Fibroblast of skin of back (primary cell): Measurements from ENCODE around the gene SLC47A2.

Source experiments
- DNase-seq: peaks from one replicate; pipeline ENCODE4 v3.0.0-alpha.2; 2013

Gene SLC47A2

GRCh38 chr17:19747829-19748806, 31.7 kb upstream of the SLC47A2 start, which contains the start of gene ALDH3A1:
TSS of gene ALDH3A1 (minus strand) at chr17:19748298. CDS start at chr17:19745129, 3,169 bp downstream.
- DNase-seq, result peak; percentile 9

- DNase-seq, result no peak
Measured at GRCh38 chr17:19747159-19747719, 30.9 kb upstream of the SLC47A2 start.

DNA sequence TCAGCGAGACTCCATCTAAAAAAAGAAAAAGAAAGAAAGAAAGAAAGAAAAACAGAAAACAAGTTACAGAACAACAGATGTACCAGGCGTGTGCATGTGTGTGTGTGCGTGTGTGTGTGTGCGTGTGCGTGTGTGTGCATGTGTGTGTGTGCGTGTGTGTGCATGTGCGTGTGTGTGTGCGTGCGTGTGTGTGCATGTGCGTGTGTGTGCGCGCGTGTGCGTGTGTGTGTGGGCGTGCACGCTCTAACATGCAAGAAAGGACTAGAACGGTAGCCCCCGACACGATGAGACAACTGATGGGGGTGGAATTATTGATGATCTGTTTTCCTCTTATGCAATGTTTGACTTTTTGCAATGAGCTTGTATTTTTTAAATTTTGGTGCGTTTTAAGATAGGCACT, 30.1 kb upstream of the SLC47A2 start:
- DNase-seq, result no peak

DNA sequence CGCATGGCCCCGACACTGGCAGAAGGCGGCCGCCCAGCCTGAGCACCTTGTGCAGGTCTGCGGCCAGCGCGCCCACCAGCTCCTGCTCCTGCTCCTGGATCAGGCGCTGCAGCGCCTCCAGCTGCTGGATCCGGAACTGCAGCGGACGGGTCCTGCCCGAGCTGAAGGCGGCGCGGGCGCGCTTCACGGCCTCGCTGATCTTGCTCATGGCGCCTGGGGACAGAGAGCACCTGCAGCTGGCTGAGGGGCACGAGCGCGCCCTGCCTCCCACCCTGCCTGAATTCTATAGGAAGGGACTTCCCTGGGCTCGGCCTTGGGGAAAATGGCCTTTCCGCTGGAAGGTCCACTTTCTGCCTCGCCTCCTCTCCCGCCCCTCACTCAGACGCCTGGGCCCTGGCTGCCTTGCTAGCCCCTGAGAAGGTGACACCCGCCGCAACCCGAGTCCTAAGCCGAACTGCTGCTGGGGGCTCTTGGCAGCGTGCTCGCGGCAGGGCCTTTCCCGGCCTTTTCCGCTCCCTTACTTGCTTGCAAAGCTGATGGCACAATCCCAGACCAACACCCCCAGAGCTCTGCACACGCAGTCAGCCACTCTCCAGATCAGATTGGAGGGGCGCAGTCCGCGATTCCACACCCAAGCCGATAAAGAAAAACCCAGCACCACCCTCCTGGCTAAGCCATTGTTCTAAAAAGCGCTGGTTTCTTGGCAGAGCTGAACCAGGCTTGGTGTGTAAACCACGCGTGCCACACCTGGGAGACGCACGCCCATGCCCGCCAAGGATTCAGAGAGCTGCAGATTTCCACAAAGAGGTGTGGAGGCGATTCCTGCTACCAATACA, 28.8 kb upstream of the SLC47A2 start:
- peak; percentile 57 for DNase-seq

DNA sequence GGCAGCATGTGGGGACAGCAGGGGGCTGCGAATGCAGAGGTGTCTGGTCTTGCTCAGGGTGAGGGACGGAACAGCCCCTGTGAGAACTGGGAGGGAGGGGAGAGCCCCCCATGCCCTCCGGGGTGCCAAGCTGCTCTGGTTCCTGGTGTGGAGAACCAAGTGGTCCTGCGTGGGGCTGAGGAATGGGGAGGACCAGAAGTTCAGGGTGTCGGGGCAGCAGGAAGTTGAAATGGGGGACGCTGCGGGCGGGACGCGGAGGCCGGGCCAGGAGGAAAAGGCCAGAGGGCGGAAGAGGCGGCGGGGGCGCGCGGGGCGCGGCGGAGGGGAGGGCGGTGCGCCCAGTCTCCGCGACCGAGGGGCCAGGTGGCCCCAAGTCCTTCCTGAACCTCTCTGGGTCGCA, 28.1 kb upstream of the SLC47A2 start:
- DNase-seq, result no peak

- no peak for DNase-seq
Measured at GRCh38 chr17:19743101-19744100, 27.0 kb upstream of the SLC47A2 start.

DNA sequence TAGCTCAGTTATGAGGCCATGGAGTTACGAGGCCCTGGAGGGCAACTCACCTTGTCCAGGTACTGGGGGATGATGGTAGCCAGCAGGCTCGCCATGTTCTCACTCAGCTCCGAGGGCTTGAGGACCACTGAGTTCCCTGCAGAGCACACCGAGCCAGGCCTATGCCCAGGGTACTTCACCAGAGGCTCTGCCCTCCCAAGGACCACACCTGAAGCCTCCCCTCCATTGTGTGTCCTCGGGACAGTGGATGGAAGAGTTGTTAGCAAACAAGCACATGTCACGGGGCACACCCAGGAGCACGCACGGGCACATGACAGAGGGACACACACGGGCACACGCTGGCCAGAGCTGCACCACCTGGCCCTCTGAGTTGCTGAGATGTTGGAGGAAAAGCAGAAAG, 26.1 kb upstream of the SLC47A2 start:
- no peak for DNase-seq

GRCh38 chr17:19741832-19742457, 25.6 kb upstream of the SLC47A2 start:
- DNase-seq, result no peak

- no peak for DNase-seq
Measured at GRCh38 chr17:19740933-19741332, 24.5 kb upstream of the SLC47A2 start.

- DNase-seq, result no peak
Measured at GRCh38 chr17:19739241-19740201, 23.1 kb upstream of the SLC47A2 start.

GRCh38 chr17:19738757-19739156, 22.4 kb upstream of the SLC47A2 start:
- no peak for DNase-seq

DNA sequence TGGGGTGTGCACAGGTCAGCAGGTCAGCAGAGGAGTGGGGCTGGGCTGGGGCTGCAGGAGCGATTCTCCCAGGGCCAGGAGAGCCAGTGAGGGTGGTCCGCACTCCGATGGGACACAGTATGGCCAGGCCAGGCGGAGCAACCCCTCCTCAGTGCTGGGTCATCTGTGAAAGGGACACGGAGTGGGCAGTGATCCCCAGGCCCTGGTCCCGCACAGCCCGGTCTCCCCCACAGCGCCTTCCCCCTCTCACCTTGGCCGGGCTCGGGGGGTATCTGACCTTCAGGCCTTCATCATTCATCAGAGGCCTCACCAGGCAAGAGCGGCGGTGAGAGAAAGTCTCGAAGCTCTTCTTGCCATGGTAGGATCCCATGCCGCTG, 21.7 kb upstream of the SLC47A2 start:
- DNase-seq, result no peak

- DNase-seq, result no peak
Measured at GRCh38 chr17:19737305-19738072, 21.1 kb upstream of the SLC47A2 start.

DNA sequence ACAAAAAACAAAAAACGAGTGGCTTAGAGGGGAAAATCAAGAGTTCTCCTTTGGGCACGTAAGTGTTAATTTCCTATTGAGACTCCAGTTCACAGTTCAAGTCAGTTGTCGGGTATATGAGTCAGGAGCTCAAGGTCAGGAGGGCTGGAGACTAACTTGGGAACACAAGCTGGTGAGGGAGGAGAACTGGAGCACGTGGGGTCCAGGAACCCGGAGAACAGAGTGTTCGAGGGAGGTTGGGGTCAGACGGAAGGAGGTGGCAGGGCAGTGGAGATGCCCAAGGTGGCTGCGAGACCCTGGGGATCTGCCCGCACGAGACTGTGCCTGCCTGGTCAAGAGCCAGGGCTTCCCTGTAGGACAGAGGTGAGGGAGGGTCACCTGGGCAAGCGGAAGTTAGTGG, 19.7 kb upstream of the SLC47A2 start:
- no peak for DNase-seq

GRCh38 chr17:19733953-19734526, 17.7 kb upstream of the SLC47A2 start:
- DNase-seq, result no peak

DNA sequence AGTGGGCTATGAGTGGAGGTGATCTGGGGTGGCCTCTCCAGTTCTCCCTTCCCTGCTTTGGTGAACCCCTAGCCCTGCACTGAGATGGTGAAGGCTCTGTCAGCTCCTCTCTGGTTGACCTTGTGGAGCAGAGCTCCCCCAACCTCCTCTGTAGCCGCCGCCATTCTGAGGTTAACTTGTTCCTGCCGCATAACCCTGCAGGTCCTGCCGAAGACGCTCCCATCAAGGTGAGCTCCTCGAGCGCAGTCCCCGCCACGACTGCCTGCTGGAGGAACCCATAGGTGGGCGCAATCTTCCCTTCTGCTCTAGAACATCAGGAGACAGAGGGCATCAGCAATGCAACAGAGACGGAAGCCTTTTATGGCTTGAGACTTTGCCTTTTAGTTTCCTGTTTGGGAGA, 15.2 kb upstream of the SLC47A2 start:
- DNase-seq, result no peak

GRCh38 chr17:19730843-19731242, 14.5 kb upstream of the SLC47A2 start:
- DNase-seq, result no peak

DNA sequence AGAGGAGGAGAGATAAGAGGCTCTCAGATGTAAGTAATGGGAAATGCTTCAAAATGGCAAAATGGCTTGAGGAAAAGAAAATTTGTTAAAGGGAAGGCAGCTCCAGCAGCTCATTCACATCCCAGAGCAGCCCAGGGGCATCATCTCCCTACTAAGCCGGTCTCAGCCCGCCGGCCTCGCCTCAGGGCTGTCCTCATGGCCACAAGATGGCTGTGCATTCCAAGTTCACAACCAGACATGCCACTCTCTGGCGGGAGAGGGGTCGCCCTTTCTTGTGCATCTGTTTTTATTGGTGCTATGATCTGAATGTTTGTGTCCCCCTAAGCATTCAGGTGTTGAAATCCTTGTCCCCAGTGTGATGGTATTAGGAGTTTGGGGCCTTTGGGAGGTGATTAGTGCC, 13.5 kb upstream of the SLC47A2 start:
- DNase-seq, result no peak

GRCh38 chr17:19728084-19728495, 11.7 kb upstream of the SLC47A2 start:
- peak; percentile 50 for DNase-seq
